ENCODE data around the gene CDH3.

DNA sequence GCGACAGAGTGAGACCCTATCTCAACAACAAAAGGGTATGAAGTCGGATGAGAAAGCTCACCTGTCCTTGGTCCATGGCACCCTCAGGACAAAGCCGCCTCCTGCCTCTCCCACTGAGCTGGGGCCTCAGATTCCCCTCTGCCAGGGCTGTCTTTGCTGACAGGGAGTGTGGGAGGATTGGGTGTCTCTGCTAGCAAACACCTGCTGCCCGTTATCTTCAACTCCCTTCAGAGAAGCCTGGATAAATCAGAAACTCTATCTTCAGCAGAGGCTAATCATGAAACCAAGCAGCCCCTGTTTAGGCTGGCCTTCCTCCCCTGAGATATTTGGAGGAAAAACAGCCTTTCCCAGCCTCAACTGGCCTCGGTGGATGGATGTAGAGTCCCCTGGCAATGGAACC is 55.7 kb downstream of the CDH3 start:
- TF ChIP-seq HDAC1 (CRISPR knock-in tag; IDR thresholded peaks at IDR 0.05) = no peak
- no peak for TF ChIP-seq ZNF747 (CRISPR knock-in tag; IDR thresholded peaks at IDR 0.05; ENCODE audit: borderline replicate concordance)
- TF ChIP-seq MYNN (CRISPR knock-in tag; IDR thresholded peaks at IDR 0.05; ENCODE audit: low read depth) = no peak
- no peak for TF ChIP-seq MAFK (conservative IDR thresholded peaks at IDR 0.05 in 1 of 2, IDR thresholded peaks at IDR 0.05 in 1 of 2; ENCODE audit: low read length in 2 of 2)
- TF ChIP-seq SMC3 (IDR thresholded peaks at IDR 0.05; ENCODE audit: low read length) = no peak
- TF ChIP-seq GABPA (IDR thresholded peaks at IDR 0.05; ENCODE audit: low read depth, low read length) = no peak
- TF ChIP-seq GABPA (CRISPR knock-in tag; IDR thresholded peaks at IDR 0.05; ENCODE audit: low read depth) = no peak
- TF ChIP-seq, protein P1, sequence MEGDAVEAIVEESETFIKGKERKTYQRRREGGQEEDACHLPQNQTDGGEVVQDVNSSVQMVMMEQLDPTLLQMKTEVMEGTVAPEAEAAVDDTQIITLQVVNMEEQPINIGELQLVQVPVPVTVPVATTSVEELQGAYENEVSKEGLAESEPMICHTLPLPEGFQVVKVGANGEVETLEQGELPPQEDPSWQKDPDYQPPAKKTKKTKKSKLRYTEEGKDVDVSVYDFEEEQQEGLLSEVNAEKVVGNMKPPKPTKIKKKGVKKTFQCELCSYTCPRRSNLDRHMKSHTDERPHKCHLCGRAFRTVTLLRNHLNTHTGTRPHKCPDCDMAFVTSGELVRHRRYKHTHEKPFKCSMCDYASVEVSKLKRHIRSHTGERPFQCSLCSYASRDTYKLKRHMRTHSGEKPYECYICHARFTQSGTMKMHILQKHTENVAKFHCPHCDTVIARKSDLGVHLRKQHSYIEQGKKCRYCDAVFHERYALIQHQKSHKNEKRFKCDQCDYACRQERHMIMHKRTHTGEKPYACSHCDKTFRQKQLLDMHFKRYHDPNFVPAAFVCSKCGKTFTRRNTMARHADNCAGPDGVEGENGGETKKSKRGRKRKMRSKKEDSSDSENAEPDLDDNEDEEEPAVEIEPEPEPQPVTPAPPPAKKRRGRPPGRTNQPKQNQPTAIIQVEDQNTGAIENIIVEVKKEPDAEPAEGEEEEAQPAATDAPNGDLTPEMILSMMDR (CRISPR knock-in tag; IDR thresholded peaks at IDR 0.05) = no peak
- TF ChIP-seq, protein P2, sequence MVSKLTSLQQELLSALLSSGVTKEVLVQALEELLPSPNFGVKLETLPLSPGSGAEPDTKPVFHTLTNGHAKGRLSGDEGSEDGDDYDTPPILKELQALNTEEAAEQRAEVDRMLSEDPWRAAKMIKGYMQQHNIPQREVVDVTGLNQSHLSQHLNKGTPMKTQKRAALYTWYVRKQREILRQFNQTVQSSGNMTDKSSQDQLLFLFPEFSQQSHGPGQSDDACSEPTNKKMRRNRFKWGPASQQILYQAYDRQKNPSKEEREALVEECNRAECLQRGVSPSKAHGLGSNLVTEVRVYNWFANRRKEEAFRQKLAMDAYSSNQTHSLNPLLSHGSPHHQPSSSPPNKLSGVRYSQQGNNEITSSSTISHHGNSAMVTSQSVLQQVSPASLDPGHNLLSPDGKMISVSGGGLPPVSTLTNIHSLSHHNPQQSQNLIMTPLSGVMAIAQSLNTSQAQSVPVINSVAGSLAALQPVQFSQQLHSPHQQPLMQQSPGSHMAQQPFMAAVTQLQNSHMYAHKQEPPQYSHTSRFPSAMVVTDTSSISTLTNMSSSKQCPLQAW (CRISPR knock-in tag; IDR thresholded peaks at IDR 0.05) = no peak
- TF ChIP-seq TBX2 (CRISPR knock-in tag; IDR thresholded peaks at IDR 0.05; ENCODE audit: borderline replicate concordance) = no peak
- TF ChIP-seq, protein P3, sequence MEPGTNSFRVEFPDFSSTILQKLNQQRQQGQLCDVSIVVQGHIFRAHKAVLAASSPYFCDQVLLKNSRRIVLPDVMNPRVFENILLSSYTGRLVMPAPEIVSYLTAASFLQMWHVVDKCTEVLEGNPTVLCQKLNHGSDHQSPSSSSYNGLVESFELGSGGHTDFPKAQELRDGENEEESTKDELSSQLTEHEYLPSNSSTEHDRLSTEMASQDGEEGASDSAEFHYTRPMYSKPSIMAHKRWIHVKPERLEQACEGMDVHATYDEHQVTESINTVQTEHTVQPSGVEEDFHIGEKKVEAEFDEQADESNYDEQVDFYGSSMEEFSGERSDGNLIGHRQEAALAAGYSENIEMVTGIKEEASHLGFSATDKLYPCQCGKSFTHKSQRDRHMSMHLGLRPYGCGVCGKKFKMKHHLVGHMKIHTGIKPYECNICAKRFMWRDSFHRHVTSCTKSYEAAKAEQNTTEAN (CRISPR knock-in tag; conservative IDR thresholded peaks at IDR 0.05) = no peak
- no peak for TF ChIP-seq NBN (conservative IDR thresholded peaks at IDR 0.05)
- no peak for TF ChIP-seq KLF13 (CRISPR knock-in tag; IDR thresholded peaks at IDR 0.05)
- TF ChIP-seq HIVEP1 (CRISPR knock-in tag; IDR thresholded peaks at IDR 0.05) = no peak
- no peak for TF ChIP-seq TAF1 (CRISPR knock-in tag; IDR thresholded peaks at IDR 0.05)
